ENCODE results near the gene B3GALNT1.

Gene B3GALNT1

GRCh38 chr3:161072751-161073150, 32.4 kb downstream of the B3GALNT1 start:
- TF ChIP-seq, protein P1, sequence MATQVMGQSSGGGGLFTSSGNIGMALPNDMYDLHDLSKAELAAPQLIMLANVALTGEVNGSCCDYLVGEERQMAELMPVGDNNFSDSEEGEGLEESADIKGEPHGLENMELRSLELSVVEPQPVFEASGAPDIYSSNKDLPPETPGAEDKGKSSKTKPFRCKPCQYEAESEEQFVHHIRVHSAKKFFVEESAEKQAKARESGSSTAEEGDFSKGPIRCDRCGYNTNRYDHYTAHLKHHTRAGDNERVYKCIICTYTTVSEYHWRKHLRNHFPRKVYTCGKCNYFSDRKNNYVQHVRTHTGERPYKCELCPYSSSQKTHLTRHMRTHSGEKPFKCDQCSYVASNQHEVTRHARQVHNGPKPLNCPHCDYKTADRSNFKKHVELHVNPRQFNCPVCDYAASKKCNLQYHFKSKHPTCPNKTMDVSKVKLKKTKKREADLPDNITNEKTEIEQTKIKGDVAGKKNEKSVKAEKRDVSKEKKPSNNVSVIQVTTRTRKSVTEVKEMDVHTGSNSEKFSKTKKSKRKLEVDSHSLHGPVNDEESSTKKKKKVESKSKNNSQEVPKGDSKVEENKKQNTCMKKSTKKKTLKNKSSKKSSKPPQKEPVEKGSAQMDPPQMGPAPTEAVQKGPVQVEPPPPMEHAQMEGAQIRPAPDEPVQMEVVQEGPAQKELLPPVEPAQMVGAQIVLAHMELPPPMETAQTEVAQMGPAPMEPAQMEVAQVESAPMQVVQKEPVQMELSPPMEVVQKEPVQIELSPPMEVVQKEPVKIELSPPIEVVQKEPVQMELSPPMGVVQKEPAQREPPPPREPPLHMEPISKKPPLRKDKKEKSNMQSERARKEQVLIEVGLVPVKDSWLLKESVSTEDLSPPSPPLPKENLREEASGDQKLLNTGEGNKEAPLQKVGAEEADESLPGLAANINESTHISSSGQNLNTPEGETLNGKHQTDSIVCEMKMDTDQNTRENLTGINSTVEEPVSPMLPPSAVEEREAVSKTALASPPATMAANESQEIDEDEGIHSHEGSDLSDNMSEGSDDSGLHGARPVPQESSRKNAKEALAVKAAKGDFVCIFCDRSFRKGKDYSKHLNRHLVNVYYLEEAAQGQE (IDR thresholded peaks at IDR 0.05; ENCODE audit: insufficient read depth in 1 of 2, low read depth in 2 of 2, low read length in 2 of 2): no peak
- TF ChIP-seq FOXP2 (optimal IDR thresholded peaks at IDR 0.05; ENCODE audit: borderline replicate concordance, extremely low read depth, extremely low read length, insufficient read depth) (no peak), POLR2AphosphoS5 (IDR thresholded peaks at IDR 0.05; ENCODE audit: low read depth, low read length) (no peak), TAF1 (IDR thresholded peaks at IDR 0.05; ENCODE audit: borderline replicate concordance, insufficient read depth, low read length) (no peak), SIN3A (IDR thresholded peaks at IDR 0.05; ENCODE audit: borderline replicate concordance, insufficient read depth, low read length) (no peak)

DNA sequence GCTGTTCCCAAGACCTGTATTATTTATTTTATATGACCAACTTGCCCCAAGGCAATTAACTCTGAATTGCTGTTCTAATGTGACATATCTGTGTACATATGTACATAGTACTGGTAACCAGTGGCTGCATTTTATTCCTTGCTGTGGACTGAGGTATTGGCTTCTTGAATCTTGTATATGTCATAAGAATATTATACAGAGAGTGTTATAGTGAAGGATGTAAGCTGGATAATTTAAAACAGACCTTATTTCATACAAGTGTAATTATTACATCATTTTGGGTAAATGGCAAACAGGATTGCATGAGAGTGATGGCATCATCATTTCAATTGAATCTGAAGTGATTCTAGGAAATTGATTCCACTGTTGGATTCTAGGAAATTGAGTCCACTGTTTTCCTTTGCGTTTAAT, 32.9 kb downstream of the B3GALNT1 start:
- TF ChIP-seq SIN3A (IDR thresholded peaks at IDR 0.05; ENCODE audit: borderline replicate concordance, insufficient read depth, low read length) (no peak), FOXP2 (optimal IDR thresholded peaks at IDR 0.05; ENCODE audit: borderline replicate concordance, extremely low read depth, extremely low read length, insufficient read depth) (no peak), TAF1 (IDR thresholded peaks at IDR 0.05; ENCODE audit: borderline replicate concordance, insufficient read depth, low read length) (no peak), POLR2AphosphoS5 (IDR thresholded peaks at IDR 0.05; ENCODE audit: low read depth, low read length) (no peak)
- TF ChIP-seq, protein P1 (IDR thresholded peaks at IDR 0.05; ENCODE audit: insufficient read depth in 1 of 2, low read depth in 2 of 2, low read length in 2 of 2): no peak

GRCh38 chr3:161070980-161071663, 34.0 kb downstream of the B3GALNT1 start:
- TF ChIP-seq SIN3A (IDR thresholded peaks at IDR 0.05; ENCODE audit: borderline replicate concordance, insufficient read depth, low read length) (no peak), TAF1 (IDR thresholded peaks at IDR 0.05; ENCODE audit: borderline replicate concordance, insufficient read depth, low read length) (no peak), POLR2AphosphoS5 (IDR thresholded peaks at IDR 0.05; ENCODE audit: low read depth, low read length) (no peak), FOXP2 (optimal IDR thresholded peaks at IDR 0.05; ENCODE audit: borderline replicate concordance, extremely low read depth, extremely low read length, insufficient read depth) (no peak)
- TF ChIP-seq, protein P1 (IDR thresholded peaks at IDR 0.05; ENCODE audit: insufficient read depth in 1 of 2, low read depth in 2 of 2, low read length in 2 of 2): no peak

GRCh38 chr3:161070252-161070930, 34.8 kb downstream of the B3GALNT1 start:
- TF ChIP-seq TAF1 (IDR thresholded peaks at IDR 0.05; ENCODE audit: borderline replicate concordance, insufficient read depth, low read length): no peak
- TF ChIP-seq, protein P1 (IDR thresholded peaks at IDR 0.05; ENCODE audit: insufficient read depth in 1 of 2, low read depth in 2 of 2, low read length in 2 of 2): no peak
- no peak for TF ChIP-seq SIN3A (IDR thresholded peaks at IDR 0.05; ENCODE audit: borderline replicate concordance, insufficient read depth, low read length)
- TF ChIP-seq FOXP2 (optimal IDR thresholded peaks at IDR 0.05; ENCODE audit: borderline replicate concordance, extremely low read depth, extremely low read length, insufficient read depth): no peak
- no peak for TF ChIP-seq POLR2AphosphoS5 (IDR thresholded peaks at IDR 0.05; ENCODE audit: low read depth, low read length)
